HG03520 (cell line): ENCODE results near the gene CAVIN2.
"Not testable (repeated sequence)": the region's sequence is repeated elsewhere in the genome, so short reads cannot be mapped to it uniquely, and the experiment has no call there.

Experiments
- ATAC-seq: cut with Tn5 transposase; IDR thresholded peaks from one replicate; pipeline ENCODE4 v1.9.1; 2021; ENCODE audit warnings: mild to moderate bottlenecking, moderate library complexity; ENCODE audit not compliant: unreplicated experiment

Gene CAVIN2

DNA sequence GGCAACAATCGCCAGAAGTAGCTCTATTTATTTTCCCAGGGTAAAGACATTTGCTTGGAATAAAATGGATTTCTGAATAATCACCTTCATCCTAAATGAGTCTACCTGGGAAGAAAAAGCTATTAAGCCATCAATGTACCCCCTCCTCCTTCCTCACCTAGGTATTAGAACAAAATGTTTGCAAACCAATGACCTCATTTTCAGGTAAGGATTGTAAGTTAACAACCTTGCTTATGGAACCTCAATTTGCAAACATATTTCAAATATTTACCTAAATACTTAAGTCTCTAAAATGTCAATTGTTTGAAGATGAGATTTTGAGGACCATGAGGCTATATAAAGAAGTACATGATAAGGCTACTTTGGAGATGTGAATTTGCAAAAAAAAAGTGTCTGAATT lies 43.9 kb downstream of the CAVIN2 start:
- no peak for ATAC-seq

GRCh38 chr2:191802180-191802579 lies 44.7 kb downstream of the CAVIN2 start:
- no peak for ATAC-seq

GRCh38 chr2:191800874-191801273 lies 46.0 kb downstream of the CAVIN2 start:
- no peak for ATAC-seq

DNA sequence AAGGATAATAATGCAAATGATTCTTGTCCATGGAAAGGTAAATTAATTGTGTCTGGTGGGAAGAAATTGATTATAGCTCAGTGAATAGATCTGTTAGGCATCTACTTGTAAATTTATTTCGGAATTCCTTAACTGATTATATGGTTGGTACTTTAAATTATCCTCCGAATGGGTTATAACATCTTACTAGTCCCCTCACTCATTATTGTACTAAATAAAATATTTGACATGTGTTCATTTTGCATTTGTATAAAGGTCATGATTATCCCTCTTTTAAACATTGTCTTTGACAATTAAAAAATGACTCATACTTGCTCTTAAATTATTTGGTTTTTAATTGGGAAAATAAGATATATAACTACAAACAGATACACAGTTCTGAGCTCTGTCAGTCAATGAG lies 47.4 kb downstream of the CAVIN2 start:
- ATAC-seq, result no peak

DNA sequence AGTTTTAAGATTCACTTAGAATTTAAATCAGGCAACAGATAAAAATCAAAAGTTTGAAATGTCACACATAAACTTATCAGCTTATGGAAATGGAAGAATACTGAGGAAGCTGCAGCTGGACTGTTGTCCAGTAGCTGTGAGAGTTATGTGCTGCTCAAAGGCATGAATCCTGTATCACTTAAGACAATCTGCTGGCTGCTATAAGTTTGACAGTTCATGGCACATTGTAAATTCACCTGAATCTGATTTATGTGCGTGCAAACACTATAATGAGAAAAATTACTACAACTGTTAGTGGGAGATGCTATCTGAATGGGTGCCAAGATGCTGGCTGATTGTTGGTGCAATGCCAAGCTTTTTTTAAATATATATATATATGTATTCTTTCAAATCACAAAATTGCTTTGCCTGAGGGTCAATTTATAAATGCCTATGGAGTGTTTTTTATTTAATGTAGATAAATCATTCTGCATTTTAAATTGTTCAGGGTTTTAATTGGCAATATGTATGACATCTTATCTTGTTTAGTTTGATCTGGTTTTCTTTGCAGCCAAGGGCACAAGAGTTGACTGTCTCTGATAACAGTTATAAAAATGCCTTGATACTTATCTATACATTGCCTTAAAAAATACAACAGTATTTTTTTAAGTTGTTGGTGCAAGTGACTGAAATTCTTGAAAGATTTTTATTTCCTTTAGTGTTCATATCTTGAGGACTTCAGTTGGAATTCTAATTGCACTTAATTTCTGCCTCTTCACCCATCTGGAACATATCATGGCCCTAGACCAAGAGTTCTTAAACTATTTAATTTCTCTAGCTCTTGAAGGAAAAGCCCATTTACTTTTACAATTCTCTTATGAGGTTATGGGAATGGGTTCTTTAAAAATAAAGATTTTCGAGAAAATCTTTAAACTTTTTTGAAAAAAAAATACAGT lies 48.7 kb downstream of the CAVIN2 start:
- ATAC-seq, result no peak

DNA sequence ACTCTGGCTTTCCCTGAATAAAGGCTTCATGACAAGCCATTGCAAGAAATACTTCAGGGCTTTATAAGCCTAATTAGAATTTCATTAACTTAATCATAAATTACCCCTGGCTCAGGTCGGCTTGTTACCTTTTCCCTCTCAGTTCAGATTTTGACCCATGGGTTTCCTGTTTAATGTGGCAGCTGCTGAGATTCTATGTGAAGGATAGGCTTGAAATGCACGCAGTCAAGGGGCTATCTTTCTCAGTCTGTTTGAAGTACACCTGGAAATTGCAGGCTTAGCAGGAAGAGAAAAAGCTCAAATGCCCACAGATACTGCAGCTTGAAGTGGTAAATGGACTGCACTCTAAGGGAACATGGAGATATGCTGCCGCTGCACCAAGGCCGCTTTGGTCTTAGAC lies 49.4 kb downstream of the CAVIN2 start:
- no peak for ATAC-seq

DNA sequence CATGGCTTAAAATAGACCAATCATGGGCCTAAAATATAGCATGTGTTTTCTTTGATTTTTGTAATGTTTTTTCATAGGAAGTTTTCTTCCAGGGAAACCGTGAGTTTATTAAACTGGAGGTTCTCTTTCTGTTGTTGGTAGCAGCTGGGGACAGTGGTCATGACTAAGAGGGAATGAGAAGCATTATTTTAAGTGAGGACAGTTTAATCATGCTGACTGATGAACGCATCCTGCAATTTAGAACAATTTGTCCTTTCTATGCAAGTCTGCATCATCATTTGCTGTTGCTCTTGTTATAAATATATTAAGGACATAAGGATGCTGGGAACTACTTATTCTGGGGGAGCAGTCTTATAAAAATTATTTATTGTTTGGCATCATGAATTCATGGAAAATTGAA lies 51.2 kb downstream of the CAVIN2 start:
- ATAC-seq, result no peak

DNA sequence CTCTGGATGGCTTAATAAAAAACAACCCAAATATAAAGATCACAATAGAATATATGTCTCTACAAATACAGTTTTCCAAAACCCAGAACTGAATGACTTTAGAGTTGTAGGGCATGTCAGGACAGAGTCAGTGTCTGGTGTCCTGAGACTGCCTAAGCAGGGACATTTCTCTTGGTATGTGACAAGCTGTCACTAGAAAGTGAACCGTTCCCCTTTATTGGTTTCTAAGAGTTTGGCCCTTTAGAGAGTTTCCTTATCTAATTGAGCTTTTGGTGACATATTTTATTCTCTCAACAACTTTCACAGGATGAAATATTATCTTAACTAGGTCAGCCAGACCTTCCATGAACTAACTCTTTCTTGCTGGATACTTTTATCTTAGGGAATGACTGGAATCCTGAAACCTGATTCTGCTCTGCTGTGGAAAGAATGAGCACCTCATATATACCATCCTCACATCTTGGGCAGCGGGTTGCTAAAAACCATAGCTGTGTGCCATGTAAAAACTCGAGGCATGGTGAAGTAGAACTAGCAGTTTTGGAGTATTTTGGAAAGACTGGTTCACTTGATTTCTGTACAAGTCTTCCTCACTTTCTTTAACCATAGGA lies 54.8 kb downstream of the CAVIN2 start:
- ATAC-seq, result no peak

DNA sequence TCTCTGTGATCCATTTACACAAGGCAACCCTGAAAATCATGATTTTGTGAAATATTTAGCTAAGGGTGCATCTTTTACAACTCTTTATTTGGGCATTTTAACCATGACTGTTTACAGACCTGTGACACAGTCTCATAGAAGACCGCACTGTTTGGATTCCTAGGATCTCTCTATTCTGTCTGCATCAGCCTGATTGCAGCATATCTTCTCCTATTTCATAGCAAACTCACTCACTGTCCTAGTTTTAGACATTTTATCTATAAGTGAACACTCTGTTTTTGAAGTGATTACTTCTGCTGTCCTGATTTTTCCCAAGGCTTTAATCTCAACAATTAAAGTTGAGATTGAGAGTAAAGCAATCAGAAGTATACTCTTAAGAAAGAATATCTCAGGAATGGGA lies 56.2 kb downstream of the CAVIN2 start:
- ATAC-seq, result no peak

DNA sequence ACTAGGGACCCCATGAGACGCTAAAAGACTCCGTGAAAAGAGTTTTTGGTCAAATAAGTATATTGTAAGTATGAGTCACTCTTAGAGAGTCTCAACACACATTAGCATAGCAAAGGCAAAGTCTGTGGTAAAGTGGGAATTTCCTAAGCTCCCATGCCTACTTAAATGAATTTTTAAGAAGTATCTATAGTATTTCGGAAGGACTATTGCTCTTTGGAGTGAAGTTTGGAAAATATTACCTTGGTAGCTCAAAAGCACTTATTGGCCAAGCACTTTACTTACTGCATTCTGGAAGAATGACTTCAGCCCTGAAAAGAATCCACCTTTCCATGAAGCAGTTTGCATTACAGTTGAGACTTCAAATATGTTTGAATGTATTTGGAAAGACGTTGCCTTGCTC lies 57.1 kb downstream of the CAVIN2 start:
- no peak for ATAC-seq

DNA sequence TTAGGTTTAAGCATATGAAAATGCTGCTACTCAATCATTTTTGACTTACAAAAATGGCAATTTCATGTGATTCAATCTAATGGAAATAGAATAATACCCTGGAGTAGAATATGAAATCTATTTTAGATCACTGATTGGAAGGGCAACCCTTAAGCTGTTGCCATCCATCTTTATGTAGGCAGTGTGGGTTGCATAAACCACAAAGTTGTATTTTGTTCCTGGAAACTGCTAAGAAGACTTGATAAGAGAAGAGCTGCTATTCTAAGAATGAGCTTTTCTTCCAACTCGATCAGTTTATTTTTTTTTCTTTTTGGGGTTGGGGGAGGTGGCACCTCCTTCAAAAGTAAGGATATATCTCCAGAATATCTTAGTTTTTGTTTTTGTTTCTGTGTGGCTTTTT lies 60.2 kb downstream of the CAVIN2 start:
- no peak for ATAC-seq

- ATAC-seq, result not testable (repeated sequence)
Measured at GRCh38 chr2:191785651-191786050, 61.2 kb downstream of the CAVIN2 start.
